Trophoblast cell (in vitro differentiated cells and primary cell): ENCODE results near the gene RNF44.

ENCODE experiments used
- DNase-seq, 2 donors: peaks; one replicate each; pipeline ENCODE4 v3.0.0-alpha.2; 2016
- H2AFZ ChIP-seq: 2 replicates; pipeline ENCODE4 v1.6.1; 2013; ENCODE audit warnings: low read length, moderate library complexity, mild to moderate bottlenecking; ENCODE audit not compliant: insufficient read depth, poor library complexity
- H2AK5ac ChIP-seq: 2 replicates; pipeline ENCODE4 v1.6.1; 2013; ENCODE audit warnings: mild to moderate bottlenecking, low read length
- H2BK120ac ChIP-seq: 2 replicates; pipeline ENCODE4 v1.6.1; 2013; ENCODE audit warnings: low read length, mild to moderate bottlenecking, moderate library complexity; ENCODE audit not compliant: insufficient read depth, poor library complexity
- H2BK12ac ChIP-seq: 2 replicates; pipeline ENCODE4 v1.6.1; 2013; ENCODE audit warnings: mild to moderate bottlenecking, low read length, moderate library complexity
- H2BK5ac ChIP-seq: 2 replicates; pipeline ENCODE4 v1.6.1; 2013; ENCODE audit warnings: low read length, low read depth, moderate library complexity, mild to moderate bottlenecking; ENCODE audit not compliant: poor library complexity
- H3K14ac ChIP-seq: 2 replicates; pipeline ENCODE4 v1.6.1; 2013; ENCODE audit warnings: mild to moderate bottlenecking, low read length
- H3K18ac ChIP-seq: 2 replicates; pipeline ENCODE4 v1.6.1; 2013; ENCODE audit warnings: mild to moderate bottlenecking, low read length
- H3K23ac ChIP-seq: 2 replicates; pipeline ENCODE4 v1.6.1; 2013; ENCODE audit warnings: low read length
- H3K27ac ChIP-seq: 2 replicates; pipeline ENCODE4 v1.5.1; 2013; ENCODE audit warnings: low read depth, mild to moderate bottlenecking, inconsistent platforms, low read length, moderate library complexity
- H3K27me3 ChIP-seq: 2 replicates; pipeline ENCODE4 v1.6.1; 2013; ENCODE audit warnings: inconsistent platforms, mild to moderate bottlenecking, low read length, moderate library complexity; ENCODE audit not compliant: insufficient read depth
- H3K36me3 ChIP-seq, 2 experiments: 1 replicate in 1 of 2; 2 replicates in 1 of 2; pipeline ENCODE4 v1.6.1; 2013; ENCODE audit warnings: low read length in 2 of 2, mild to moderate bottlenecking in 2 of 2, moderate library complexity in 1 of 2; ENCODE audit not compliant: insufficient read depth in 2 of 2, control insufficient read depth in 1 of 2
- H3K4ac ChIP-seq: 2 replicates; pipeline ENCODE4 v1.6.1; 2013; ENCODE audit warnings: low read depth, mild to moderate bottlenecking, low read length, moderate library complexity
- H3K4me1 ChIP-seq, 2 experiments: 1 replicate in 1 of 2; 2 replicates in 1 of 2; pipeline ENCODE4 v1.6.1; 2013; ENCODE audit warnings: low read length in 2 of 2, mild to moderate bottlenecking in 2 of 2, moderate library complexity in 1 of 2; ENCODE audit not compliant: insufficient read depth in 2 of 2, control insufficient read depth in 1 of 2
- H3K4me2 ChIP-seq: 2 replicates; pipeline ENCODE4 v1.6.1; 2013; ENCODE audit warnings: inconsistent platforms, mild to moderate bottlenecking, low read length, moderate library complexity
- H3K4me3 ChIP-seq: 2 replicates; pipeline ENCODE4 v1.5.1; 2013; ENCODE audit warnings: mild to moderate bottlenecking, low read depth, low read length, inconsistent platforms
- H3K79me1 ChIP-seq: one replicate; pipeline ENCODE4 v1.6.1; 2013; ENCODE audit warnings: low read length
- H3K79me2 ChIP-seq: 2 replicates; pipeline ENCODE4 v1.6.1; 2013; ENCODE audit warnings: low read length, mild to moderate bottlenecking; ENCODE audit not compliant: control insufficient read depth, insufficient read depth, poor library complexity
- H3K9ac ChIP-seq: 2 replicates; pipeline ENCODE4 v1.6.1; 2013; ENCODE audit warnings: mild to moderate bottlenecking, low read length
- H3K9me3 ChIP-seq: 2 replicates; pipeline ENCODE4 v1.6.1; 2013; ENCODE audit warnings: low read depth, mild to moderate bottlenecking, control low read depth, inconsistent platforms, low read length; ENCODE audit not compliant: insufficient read depth
- H4K12ac ChIP-seq: 2 replicates; pipeline ENCODE4 v1.6.1; 2013; ENCODE audit warnings: low read depth, mild to moderate bottlenecking, low read length, moderate library complexity
- H4K8ac ChIP-seq: 2 replicates; pipeline ENCODE4 v1.6.1; 2013; ENCODE audit warnings: low read depth, mild to moderate bottlenecking, low read length, moderate library complexity
- H4K91ac ChIP-seq: one replicate; pipeline ENCODE4 v1.6.1; 2013; ENCODE audit warnings: low read depth, mild to moderate bottlenecking, low read length, moderate library complexity
- WGBS: extraction: QIAGEN DNeasy Blood & Tissue Kit; methylation state at CpG from one replicate; pipeline ENCODE4 v1.1.7; 2013; ENCODE audit warnings: missing lambda C conversion rate; ENCODE audit not compliant: insufficient read length, insufficient coverage; ENCODE audit errors: extremely low coverage; 5-methylcytosine and 5-hydroxymethylcytosine counted together

RNF44 gene

DNA sequence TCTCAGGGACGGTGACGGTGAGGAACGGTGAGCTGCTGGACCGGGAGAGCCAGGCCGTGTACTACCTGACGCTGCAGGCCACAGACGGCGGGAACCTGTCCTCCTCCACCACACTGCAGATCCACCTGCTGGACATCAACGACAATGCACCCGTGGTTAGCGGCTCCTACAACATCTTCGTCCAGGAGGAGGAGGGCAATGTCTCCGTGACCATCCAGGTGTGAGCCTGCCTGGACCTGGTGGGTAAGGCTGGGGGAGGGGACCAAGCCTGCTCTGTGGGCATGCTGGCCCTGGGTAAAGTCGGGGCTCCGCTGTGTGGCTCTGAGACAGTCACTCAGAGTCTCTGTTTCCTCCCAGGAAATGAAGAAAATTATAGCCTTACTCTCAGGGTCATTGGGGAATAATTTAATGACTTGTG lies 41.2 kb upstream of the RNF44 start:
- H3K14ac ChIP-seq, result no peak overlapping the region
- H4K8ac ChIP-seq, result no peak overlapping the region
- no peak overlapping the region for H3K23ac ChIP-seq
- H4K12ac ChIP-seq, result no peak overlapping the region
- no peak overlapping the region for H2BK12ac ChIP-seq
- H3K79me2 ChIP-seq, result no peaks in the 10 kb centered on the region
- H3K4ac ChIP-seq, result no peak overlapping the region
- no peak overlapping the region for H3K27ac ChIP-seq
- peaks cover 8% of the 10 kb centered on the region for H3K9me3 ChIP-seq
- peak; percentile 81 to 90 for DNase-seq
- H3K36me3 ChIP-seq, result no peaks in the 10 kb centered on the region
- no peak overlapping the region for H2AFZ ChIP-seq
- no peak overlapping the region for H2AK5ac ChIP-seq
- no peak overlapping the region for H3K4me3 ChIP-seq
- no peak overlapping the region for H3K9ac ChIP-seq
- no peak overlapping the region for H3K4me2 ChIP-seq
- no peaks in the 10 kb centered on the region for H3K4me1 ChIP-seq
- H3K79me1 ChIP-seq, result no peaks in the 10 kb centered on the region
- no peak overlapping the region for H2BK5ac ChIP-seq
- no peak overlapping the region for H2BK120ac ChIP-seq
- no peak overlapping the region for H3K18ac ChIP-seq
- H3K27me3 ChIP-seq, result no peaks in the 10 kb centered on the region
- no CpG with 5 or more reads among the region's 15 CpGs for WGBS
- no peak overlapping the region for H4K91ac ChIP-seq

- H4K12ac ChIP-seq, result no peak overlapping the region
- no peak overlapping the region for H3K14ac ChIP-seq
- no peak overlapping the region for H4K91ac ChIP-seq
- H3K27ac ChIP-seq, result no peak overlapping the region
- no peaks in the 10 kb centered on the region for H3K79me1 ChIP-seq
- no peaks in the 10 kb centered on the region for H3K27me3 ChIP-seq
- no peak overlapping the region for H3K4me3 ChIP-seq
- H2AFZ ChIP-seq, result no peak overlapping the region
- H3K9ac ChIP-seq, result no peak overlapping the region
- H2BK5ac ChIP-seq, result no peak overlapping the region
- no peak overlapping the region for H2BK120ac ChIP-seq
- H3K36me3 ChIP-seq, result no peaks in the 10 kb centered on the region
- no peak overlapping the region for H4K8ac ChIP-seq
- no peak overlapping the region for H2BK12ac ChIP-seq
- no peaks in the 10 kb centered on the region for H3K79me2 ChIP-seq
- no peak overlapping the region for H3K4ac ChIP-seq
- H3K4me2 ChIP-seq, result no peak overlapping the region
- H2AK5ac ChIP-seq, result no peak overlapping the region
- H3K9me3 ChIP-seq, result peaks cover 7% of the 10 kb centered on the region
- H3K18ac ChIP-seq, result no peak overlapping the region
- H3K23ac ChIP-seq, result no peak overlapping the region
- no CpG with 5 or more reads among the region's 36 CpGs for WGBS
- DNase-seq, result no peak
- H3K4me1 ChIP-seq, result no peaks in the 10 kb centered on the region
Measured at GRCh38 chr5:176577312-176578176, 40.3 kb upstream of the RNF44 start.

DNA sequence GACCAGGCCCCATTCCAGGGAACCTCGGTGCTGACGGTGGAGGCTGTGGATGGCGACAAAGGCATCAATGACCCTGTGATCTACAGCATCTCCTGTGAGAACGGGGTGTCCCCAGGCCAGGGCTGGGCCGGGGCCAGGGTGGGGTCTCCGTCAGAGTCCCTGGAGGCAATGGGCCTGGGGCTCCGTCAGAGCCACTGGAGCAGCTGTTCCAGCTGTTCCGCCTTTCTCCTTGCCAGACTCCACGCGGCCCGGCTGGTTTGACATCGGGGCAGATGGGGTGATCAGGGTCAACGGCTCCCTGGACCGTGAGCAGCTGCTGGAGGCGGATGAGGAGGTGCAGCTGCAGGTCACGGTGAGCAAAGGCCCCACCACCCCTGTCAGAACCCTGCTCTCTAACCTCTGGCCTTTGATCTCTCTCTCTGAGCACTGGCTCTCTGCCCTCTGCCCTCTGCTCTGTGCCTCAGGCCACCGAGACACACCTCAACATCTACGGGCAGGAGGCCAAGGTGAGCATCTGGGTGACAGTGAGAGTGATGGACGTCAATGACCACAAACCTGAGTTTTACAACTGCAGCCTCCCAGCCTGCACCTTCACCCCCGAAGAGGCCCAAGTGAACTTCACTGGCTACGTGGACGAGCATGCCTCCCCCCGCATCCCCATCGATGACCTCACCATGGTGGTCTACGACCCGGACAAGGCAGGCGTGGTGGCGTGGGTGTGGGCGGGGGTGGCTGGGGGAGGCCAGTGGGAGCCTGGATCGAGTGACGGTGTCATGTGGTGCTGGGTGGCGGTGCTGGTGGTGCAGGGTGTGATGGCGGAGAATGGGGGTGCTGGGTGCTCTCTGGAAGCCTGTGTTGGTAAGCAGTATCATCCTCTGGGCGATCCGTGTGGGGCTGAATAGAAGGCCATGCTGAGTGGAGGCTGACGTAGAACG lies 38.6 kb upstream of the RNF44 start:
- Histone ChIP-seq H3K18ac (no peak overlapping the region), H3K9me3 (peaks cover 7% of the 10 kb centered on the region), H2AK5ac (no peak overlapping the region), H2BK12ac (no peak overlapping the region), H4K12ac (no peak overlapping the region), H3K14ac (no peak overlapping the region), H3K79me1 (no peaks in the 10 kb centered on the region), H3K4me2 (no peak overlapping the region), H3K27ac (no peak overlapping the region), H3K36me3 (no peaks in the 10 kb centered on the region), H2BK5ac (no peak overlapping the region), H3K4me1 (no peaks in the 10 kb centered on the region), H4K8ac (no peak overlapping the region), H2AFZ (no peak overlapping the region), H3K4me3 (no peak overlapping the region), H3K79me2 (no peaks in the 10 kb centered on the region), H3K27me3 (no peaks in the 10 kb centered on the region), H3K23ac (no peak overlapping the region), H4K91ac (no peak overlapping the region), H3K9ac (no peak overlapping the region), H2BK120ac (no peak overlapping the region), H3K4ac (no peak overlapping the region)
- no peak for DNase-seq
- no CpG with 5 or more reads among the region's 37 CpGs for WGBS

DNA sequence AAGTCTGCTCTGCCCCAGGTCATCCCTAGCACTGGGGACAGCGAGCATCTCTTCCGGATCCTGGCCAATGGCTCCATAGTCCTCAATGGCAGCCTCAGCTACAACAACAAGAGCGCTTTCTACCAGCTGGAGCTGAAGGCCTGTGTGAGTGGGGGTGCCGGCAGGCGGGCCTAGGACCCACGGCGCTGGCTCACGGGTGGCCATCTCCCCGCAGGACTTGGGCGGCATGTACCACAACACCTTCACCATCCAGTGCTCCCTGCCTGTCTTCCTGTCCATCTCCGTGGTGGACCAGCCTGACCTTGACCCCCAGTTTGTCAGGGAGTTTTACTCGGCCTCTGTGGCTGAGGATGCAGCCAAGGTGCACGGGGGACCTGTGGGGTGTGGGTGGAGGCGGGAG lies 37.9 kb upstream of the RNF44 start:
- WGBS, result no CpG with 5 or more reads among the region's 14 CpGs
- Histone ChIP-seq H3K27ac (no peak overlapping the region), H3K23ac (no peak overlapping the region), H3K4ac (no peak overlapping the region), H3K79me2 (no peaks in the 10 kb centered on the region), H2AFZ (no peak overlapping the region), H3K27me3 (no peaks in the 10 kb centered on the region), H4K12ac (no peak overlapping the region), H3K79me1 (no peaks in the 10 kb centered on the region), H2BK120ac (no peak overlapping the region), H3K9me3 (peaks cover 7% of the 10 kb centered on the region), H4K8ac (no peak overlapping the region), H2BK12ac (no peak overlapping the region), H4K91ac (no peak overlapping the region), H3K9ac (no peak overlapping the region), H3K4me1 (no peaks in the 10 kb centered on the region), H2BK5ac (no peak overlapping the region), H3K4me2 (no peak overlapping the region), H3K14ac (no peak overlapping the region), H3K36me3 (no peaks in the 10 kb centered on the region), H2AK5ac (no peak overlapping the region), H3K4me3 (no peak overlapping the region), H3K18ac (no peak overlapping the region)
- DNase-seq, result no peak
